K562 (cell line): ENCODE data around the gene XPNPEP3. TPM values are rescaled to one million over a fixed set of nuclear protein-coding genes. Genes with fewer than 3 reads are reported as not detected.
A peak's percentile ranks its signal among the peaks of the same experiment; 100 is the strongest.

Experiments
- ATAC-seq: fragments of 200-7000 bp; cut with Tn5 transposase; 3 replicates; pipeline ENCODE4 v1.9.1; 2020; ENCODE audit warnings: moderate library complexity
- BruUV-seq: library from RNA; stranded (reverse); fragments of 400-500 nt; replicated peaks from 2 replicates; lab custom pipeline; 2021; lab: Mats Ljungman, UMichigan
- CTCF ChIA-PET: fragments of 300-600 bp; formaldehyde crosslinking; extraction: SDS; loops from one replicate; lab custom pipeline; 2021; ENCODE audit warnings: low intra/inter-chr PET ratio; lab: Yijun Ruan, JAX
- POLR2A ChIA-PET: fragments of 300-600, 350-650 bp; sonication (Branson Sonifier 250); formaldehyde crosslinking; extraction: SDS; loops from one replicate; lab custom pipeline; 2021; ENCODE audit warnings: antibody characterized with exemption, inconsistent platforms; lab: Yijun Ruan, JAX
- DNase-seq, 4 experiments: peaks; one replicate each; pipeline versions ENCODE4 v3.0.0 to v3.0.0-alpha.2; 2011 to 2018; ENCODE audit warnings: low spot score in 3 of 4, mixed read lengths in 3 of 4; ENCODE audit errors: extremely low read depth in 1 of 4
- FAIRE-seq: peaks from 2 replicates; lab custom pipeline; 2011; peaks lifted over from hg19 to GRCh38; lab: Jason Lieb, UNC
- H2AFZ ChIP-seq: 2 replicates; pipeline ENCODE4 v1.6.0; 2011; ENCODE audit warnings: low read depth, low read length, control low read depth, inconsistent platforms
- H3K27ac ChIP-seq: fragments of 200-600 bp; 3 replicates; pipeline ENCODE4 v1.8.0; 2011; ENCODE audit warnings: low read depth, mild to moderate bottlenecking, control low read depth, inconsistent platforms, low read length, moderate library complexity, mixed read lengths; ENCODE audit errors: extremely low read depth
- H3K27me3 ChIP-seq, 2 experiments: fragments of 300-600 bp in 1 of 2; 2 replicates in 1 of 2; 3 replicates in 1 of 2; pipeline versions ENCODE4 v1.6.0 to v1.8.0; 2011; ENCODE audit warnings: inconsistent platforms in 2 of 2, low read length in 2 of 2, mild to moderate bottlenecking in 1 of 2, mixed read lengths in 1 of 2, moderate library complexity in 1 of 2; ENCODE audit not compliant: control insufficient read depth in 2 of 2, insufficient read depth in 2 of 2
- H3K36me3 ChIP-seq: fragments of 300-600 bp; 3 replicates; pipeline ENCODE4 v1.8.0; 2011; ENCODE audit warnings: mild to moderate bottlenecking, low read length, inconsistent platforms; ENCODE audit not compliant: control insufficient read depth, insufficient read depth
- H3K4me1 ChIP-seq, 2 experiments: fragments of 200-600 bp in 1 of 2; replicated peaks in 1 of 2; 2 replicates in 1 of 2; 3 replicates in 1 of 2; pipeline versions ENCODE4 v1.5.1 to v1.8.0; 2011; ENCODE audit warnings: inconsistent platforms in 2 of 2, low read length in 2 of 2, mild to moderate bottlenecking in 1 of 2, mixed read lengths in 1 of 2, moderate library complexity in 1 of 2; ENCODE audit not compliant: control insufficient read depth in 2 of 2, insufficient read depth in 2 of 2
- H3K4me2 ChIP-seq: 2 replicates; pipeline ENCODE4 v1.6.1; 2011; ENCODE audit warnings: low read length, control low read depth, inconsistent platforms, mixed read lengths; ENCODE audit not compliant: insufficient read depth
- H3K4me3 ChIP-seq: fragments of 200-600 bp; sonication (generic), shearing (Covaris generic); 2 replicates; pipeline ENCODE4 v1.5.1; 2016; ENCODE audit warnings: control low read depth, inconsistent platforms
- H3K79me2 ChIP-seq: fragments of 200-600 bp; 3 replicates; pipeline ENCODE4 v1.8.0; 2011; ENCODE audit warnings: low read length, inconsistent platforms; ENCODE audit not compliant: control insufficient read depth, insufficient read depth
- H3K9ac ChIP-seq, 2 experiments: 2 replicates each; pipeline versions ENCODE4 v1.6.0 to v1.6.1; 2011; ENCODE audit warnings: low read depth in 2 of 2, low read length in 2 of 2, control low read depth in 1 of 2, inconsistent platforms in 1 of 2, mild to moderate bottlenecking in 1 of 2, mixed read lengths in 1 of 2; ENCODE audit not compliant: insufficient read depth in 1 of 2
- H3K9me1 ChIP-seq: one replicate; pipeline ENCODE4 v1.6.0; 2011; ENCODE audit warnings: inconsistent platforms, mild to moderate bottlenecking, low read length, moderate library complexity; ENCODE audit not compliant: control insufficient read depth, insufficient read depth
- H3K9me3 ChIP-seq: replicated peaks from 2 replicates; pipeline ENCODE4 v1.5.1; 2011; ENCODE audit warnings: low read depth, low read length, inconsistent platforms; ENCODE audit not compliant: control insufficient read depth, insufficient read depth
- H4K20me1 ChIP-seq: replicated peaks from 2 replicates; pipeline ENCODE4 v1.6.1; 2011; ENCODE audit warnings: low read length, inconsistent platforms, mixed read lengths; ENCODE audit not compliant: control insufficient read depth, insufficient read depth
- C11orf30 ChIP-seq: fragments of 450-650 bp; IDR thresholded peaks from 2 replicates; pipeline ENCODE4 v1.6.1; 2016; ENCODE audit warnings: low read depth, mild to moderate bottlenecking
- CREM ChIP-seq: IDR thresholded peaks from 2 replicates; pipeline ENCODE4 v1.6.1; 2014; ENCODE audit warnings: antibody characterized with exemption, low read depth
- DPF2 ChIP-seq: fragments of 450-650 bp; IDR thresholded peaks from 2 replicates; pipeline ENCODE4 v1.6.1; 2016
- FOXJ2 ChIP-seq: fragments of 200-800 bp; sonication (Bioruptor generic); IDR thresholded peaks from 2 replicates; pipeline ENCODE4 v1.6.1; 2016; ENCODE audit warnings: missing genetic modification characterization, missing compliant biosample characterization
- FOXK2 ChIP-seq, 2 experiments: fragments of 450-650 bp; IDR thresholded peaks in 1 of 2; conservative IDR thresholded peaks in 1 of 2; 2 replicates each; pipeline ENCODE4 v1.6.1; 2016; ENCODE audit warnings: low read depth in 2 of 2, mild to moderate bottlenecking in 1 of 2
- GATA2 ChIP-seq: sonication (generic); formaldehyde crosslinking; IDR thresholded peaks from 2 replicates; pipeline ENCODE4 v1.4.0; 2020; ENCODE audit warnings: mild to moderate bottlenecking, missing genetic modification reagents
- MAFF ChIP-seq: IDR thresholded peaks from 2 replicates; pipeline ENCODE4 v1.6.1; 2012; ENCODE audit warnings: low read length, improper control_type of control experiment
- NCOR1 ChIP-seq: fragments of 450-650 bp; IDR thresholded peaks from 2 replicates; pipeline ENCODE4 v1.6.1; 2016; ENCODE audit warnings: mild to moderate bottlenecking, moderate library complexity
- NFE2 ChIP-seq: IDR thresholded peaks from 2 replicates; pipeline ENCODE4 v1.6.1; 2014; ENCODE audit warnings: antibody characterized with exemption, low read depth
- SAFB ChIP-seq: fragments of 200-400 bp; formaldehyde crosslinking; IDR thresholded peaks from 2 replicates; pipeline ENCODE4 v1.6.1; 2017; ENCODE audit warnings: low read depth, low read length, borderline replicate concordance
- SLC30A9 ChIP-seq: fragments of 250-450 bp; sonication (Bioruptor Pico); IDR thresholded peaks from 2 replicates; pipeline ENCODE4 v1.8.0; 2022; ENCODE audit warnings: mild to moderate bottlenecking, moderate library complexity
- SMARCE1 ChIP-seq: fragments of 450-650 bp; IDR thresholded peaks from 2 replicates; pipeline ENCODE4 v1.7.1; 2016; ENCODE audit warnings: mild to moderate bottlenecking
- THAP12 ChIP-seq: fragments of 250-450 bp; sonication (Bioruptor Pico); IDR thresholded peaks from 2 replicates; pipeline ENCODE4 v1.9.0; 2021; ENCODE audit warnings: mild to moderate bottlenecking, inconsistent platforms
- U2AF2 ChIP-seq: fragments of 200-400 bp; formaldehyde crosslinking; optimal IDR thresholded peaks from 2 replicates; pipeline ENCODE3; 2017; ENCODE audit warnings: low read depth, mild to moderate bottlenecking, low read length
- ZFX ChIP-seq: sonication (generic); formaldehyde crosslinking; IDR thresholded peaks from 2 replicates; pipeline ENCODE4 v1.8.0; 2022; ENCODE audit warnings: mild to moderate bottlenecking, missing genetic modification reagents, moderate library complexity
- ZNF384 ChIP-seq: IDR thresholded peaks from 2 replicates; pipeline ENCODE4 v1.6.1; 2012; ENCODE audit warnings: low read depth, low read length, improper control_type of control experiment
- WGBS: fragments of 100-300 bp; shearing (Covaris generic); methylation state at CpG from one replicate; pipeline ENCODE4 v1.1.6; 2016; ENCODE audit warnings: low coverage, mixed read lengths; ENCODE audit not compliant: insufficient coverage; ENCODE audit errors: missing lambda C conversion rate; 5-methylcytosine and 5-hydroxymethylcytosine counted together
- in situ Hi-C: fragments of 300-500 bp; cut with MboI; formaldehyde crosslinking; loops from 4 replicates; pipeline ENCODE4 v1.15.0; 2018; ENCODE audit warnings: inconsistent platforms, mixed read lengths
- intact Hi-C: fragments of 100-400 bp; cut with micrococcal nuclease; formaldehyde crosslinking; loops from 2 replicates; pipeline ENCODE4 v1.14.2; 2022
- polyA plus RNA-seq, 8 experiments: library from polyadenylated mRNA; depleted of rRNA in 4 of 8; stranded (reverse) in 5 of 8; unstranded in 3 of 8; fragments of >200 nt; fragmentation: Nextera tagmentation in 2 of 8; fragmentation: Illumina TruSeq in 1 of 8; extraction: Ambion mirVana in 2 of 8; extraction: Trizol in 1 of 8; gene quantifications; 2 replicates each; pipeline versions ENCODE4 v1.2.1 to v1.2.3, GENCODE V29; 2011 to 2014; ENCODE audit warnings: inconsistent platforms in 1 of 8, missing spikeins in 1 of 8
- total RNA-seq, 7 experiments: library from RNA; depleted of rRNA in 6 of 7; stranded (reverse); fragments of >200 nt in 6 of 7; fragmentation: Illumina TruSeq in 2 of 7; extraction: Trizol in 2 of 7; gene quantifications; 2 replicates each; pipeline versions ENCODE4 v1.2.1 to v1.2.3, GENCODE V29; 2011 to 2021; ENCODE audit warnings: low replicate concordance in 1 of 7
- TF ChIP-seq, protein P1 (sequence below): fragments of 450-650 bp; IDR thresholded peaks from 2 replicates; pipeline ENCODE4 v1.6.1; 2017; ENCODE audit warnings: antibody characterized with exemption, mild to moderate bottlenecking

XPNPEP3 gene
- total and polyA plus RNA-seq, 9 of the 15 experiments (the other 6 are each of a cell fraction or from before 2014, with no cell fraction given), result 9.1 to 22.6 (median 15.6) TPM

- peaks cover 63% of the 10 kb centered on the region for H3K79me2 ChIP-seq
- intact Hi-C loops, result no loop called here
- in situ Hi-C loops, result loop anchor here (10.0 kb wide), 1 partner anchor 131 kb away; no protein-coding TSS in a partner anchor
- peaks cover 22 to 23% of the 10 kb centered on the region in 2 experiments; a peak in 4 of 5 replicates for H3K4me1 ChIP-seq
- POLR2A ChIA-PET, result interaction anchor here (1.0 kb wide), 1 partner anchor 9 kb away, joined by 3 read pairs; no protein-coding TSS in a partner anchor
- no peak overlapping the region for H3K4me3 ChIP-seq
- DNase-seq (no peak), FAIRE-seq (no peak), ATAC-seq (no peak)
- H3K4me2 ChIP-seq, result peak overlapping the region; percentile 47; the same call in 1 of the 2 replicates
- no TSS peak for BruUV-seq
- H3K36me3 ChIP-seq, result peaks cover 40% of the 10 kb centered on the region
- CTCF ChIA-PET, result no interaction called here
- H3K27me3 ChIP-seq, result no peaks in the 10 kb centered on the region
- H4K20me1 ChIP-seq, result no peaks in the 10 kb centered on the region
- H3K27ac ChIP-seq, result peak overlapping the region; percentile 46; the same call in 1 of the 3 replicates
- H3K9ac ChIP-seq, result no peak overlapping the region
- no peaks in the 10 kb centered on the region for H3K9me1 ChIP-seq
- 35% methylated on average over 2 of the region's 4 CpGs for WGBS
- H2AFZ ChIP-seq, result no peak overlapping the region
- no peaks in the 10 kb centered on the region for H3K9me3 ChIP-seq
- TF ChIP-seq DPF2 (peak; percentile 36; the same call in 1 of the 2 replicates), THAP12 (CRISPR knock-in tag) (no peak), NFE2 (peak; percentile 62), SAFB (no peak), ZFX (peak; percentile 25; the same call in 1 of the 2 replicates), MAFF (peak; percentile 7; the same call in 1 of the 2 replicates), FOXJ2 (tag) (peak; percentile 86), ZNF384 (peak; percentile 80), SLC30A9 (no peak), FOXK2 (conservative IDR thresholded peaks at IDR 0.05 in 1 of 2, IDR thresholded peaks at IDR 0.05 in 1 of 2; ENCODE audit: low read depth in 2 of 2) (peak; percentile 73 to 81), C11orf30 (peak; percentile 38; the same call in 1 of the 2 replicates), GATA2 (CRISPR knock-in tag) (no peak), CREM (no peak), SMARCE1 (0 out of 2 replicates have a peak, but pooled peaks have one; percentile 25), U2AF2 (no peak), NCOR1 (peak; percentile 15; the same call in 1 of the 2 replicates)
- TF ChIP-seq, protein P1, sequence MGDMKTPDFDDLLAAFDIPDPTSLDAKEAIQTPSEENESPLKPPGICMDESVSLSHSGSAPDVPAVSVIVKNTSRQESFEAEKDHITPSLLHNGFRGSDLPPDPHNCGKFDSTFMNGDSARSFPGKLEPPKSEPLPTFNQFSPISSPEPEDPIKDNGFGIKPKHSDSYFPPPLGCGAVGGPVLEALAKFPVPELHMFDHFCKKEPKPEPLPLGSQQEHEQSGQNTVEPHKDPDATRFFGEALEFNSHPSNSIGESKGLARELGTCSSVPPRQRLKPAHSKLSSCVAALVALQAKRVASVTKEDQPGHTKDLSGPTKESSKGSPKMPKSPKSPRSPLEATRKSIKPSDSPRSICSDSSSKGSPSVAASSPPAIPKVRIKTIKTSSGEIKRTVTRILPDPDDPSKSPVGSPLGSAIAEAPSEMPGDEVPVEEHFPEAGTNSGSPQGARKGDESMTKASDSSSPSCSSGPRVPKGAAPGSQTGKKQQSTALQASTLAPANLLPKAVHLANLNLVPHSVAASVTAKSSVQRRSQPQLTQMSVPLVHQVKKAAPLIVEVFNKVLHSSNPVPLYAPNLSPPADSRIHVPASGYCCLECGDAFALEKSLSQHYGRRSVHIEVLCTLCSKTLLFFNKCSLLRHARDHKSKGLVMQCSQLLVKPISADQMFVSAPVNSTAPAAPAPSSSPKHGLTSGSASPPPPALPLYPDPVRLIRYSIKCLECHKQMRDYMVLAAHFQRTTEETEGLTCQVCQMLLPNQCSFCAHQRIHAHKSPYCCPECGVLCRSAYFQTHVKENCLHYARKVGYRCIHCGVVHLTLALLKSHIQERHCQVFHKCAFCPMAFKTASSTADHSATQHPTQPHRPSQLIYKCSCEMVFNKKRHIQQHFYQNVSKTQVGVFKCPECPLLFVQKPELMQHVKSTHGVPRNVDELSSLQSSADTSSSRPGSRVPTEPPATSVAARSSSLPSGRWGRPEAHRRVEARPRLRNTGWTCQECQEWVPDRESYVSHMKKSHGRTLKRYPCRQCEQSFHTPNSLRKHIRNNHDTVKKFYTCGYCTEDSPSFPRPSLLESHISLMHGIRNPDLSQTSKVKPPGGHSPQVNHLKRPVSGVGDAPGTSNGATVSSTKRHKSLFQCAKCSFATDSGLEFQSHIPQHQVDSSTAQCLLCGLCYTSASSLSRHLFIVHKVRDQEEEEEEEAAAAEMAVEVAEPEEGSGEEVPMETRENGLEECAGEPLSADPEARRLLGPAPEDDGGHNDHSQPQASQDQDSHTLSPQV, result peak; percentile 47; the same call in 1 of the 2 replicates
Observed at GRCh38 chr22:40954113-40954512, 97.2 kb downstream of the XPNPEP3 start.
